A204.1 (cell line): Measurements from ENCODE around the gene UNC13D.
"Not testable (repeated sequence)": the region's sequence is repeated elsewhere in the genome, so short reads cannot be mapped to it uniquely, and the experiment has no call there.

ENCODE experiments used
- FAIRE-seq: peaks from 2 replicates; lab custom pipeline; 2012; peaks lifted over from hg19 to GRCh38; lab: Jason Lieb, UNC

UNC13D gene

GRCh38 chr17:75874323-75875181, 30.3 kb upstream of the UNC13D start:
- no peak for FAIRE-seq

GRCh38 chr17:75873587-75874322, 29.6 kb upstream of the UNC13D start:
- no peak for FAIRE-seq

- FAIRE-seq = no peak
Measured at GRCh38 chr17:75872434-75873351, 28.5 kb upstream of the UNC13D start.

- not testable (repeated sequence) for FAIRE-seq
Measured at GRCh38 chr17:75870228-75870627, 26.0 kb upstream of the UNC13D start.

- FAIRE-seq = no peak
Measured at GRCh38 chr17:75869282-75870141, 25.3 kb upstream of the UNC13D start.

- FAIRE-seq = not testable (repeated sequence)
Measured at GRCh38 chr17:75868730-75869281, 24.6 kb upstream of the UNC13D start.

GRCh38 chr17:75865404-75866188, 21.4 kb upstream of the UNC13D start:
- not testable (repeated sequence) for FAIRE-seq

- FAIRE-seq = not testable (repeated sequence)
Measured at GRCh38 chr17:75864887-75865286, 20.7 kb upstream of the UNC13D start.

- FAIRE-seq = no peak
Measured at GRCh38 chr17:75864448-75864871, 20.3 kb upstream of the UNC13D start.

GRCh38 chr17:75861927-75862317, 17.7 kb upstream of the UNC13D start:
- FAIRE-seq = no peak

GRCh38 chr17:75859358-75859757, 15.2 kb upstream of the UNC13D start:
- not testable (repeated sequence) for FAIRE-seq

- FAIRE-seq = no peak
Measured at GRCh38 chr17:75856062-75856756, 12.0 kb upstream of the UNC13D start.

GRCh38 chr17:75855310-75856061, 11.3 kb upstream of the UNC13D start, which contains the start of gene WBP2:
Gene WBP2 (minus strand): TSS chr17:75855335. CDS start chr17:75855297, 38 bp downstream.
- FAIRE-seq = peak; percentile 98

GRCh38 chr17:75854881-75855309, 10.7 kb upstream of the UNC13D start:
- FAIRE-seq = no peak

GRCh38 chr17:75854101-75854748, 10.0 kb upstream of the UNC13D start:
- FAIRE-seq = no peak

- no peak for FAIRE-seq
Measured at GRCh38 chr17:75853433-75853832, 9.2 kb upstream of the UNC13D start.

- FAIRE-seq = not testable (repeated sequence)
Measured at GRCh38 chr17:75851693-75851991, 7.4 kb upstream of the UNC13D start.
